Esophagus squamous epithelium (tissue), 4 donors: ENCODE measurements around the gene ADAMTS2.

Source experiments
- POLR2A ChIP-seq, 4 donors: fragments of 450-650 bp; IDR thresholded peaks; one replicate each; pipeline ENCODE4 v1.6.1; 2017; ENCODE audit warnings: antibody characterized with exemption in 4 of 4, mild to moderate bottlenecking in 4 of 4, moderate library complexity in 3 of 4
- TF ChIP-seq, protein P1 (sequence below), 6 experiments: fragments of 450-650 bp in 4 of 6; fragments of 200-600 bp in 2 of 6; sonication (generic) in 2 of 6; IDR thresholded peaks; one replicate each; pipeline ENCODE4 v1.5.1; 2016 to 2019; ENCODE audit warnings: antibody characterized with exemption in 6 of 6, mild to moderate bottlenecking in 4 of 6, moderate library complexity in 4 of 6

DNA sequence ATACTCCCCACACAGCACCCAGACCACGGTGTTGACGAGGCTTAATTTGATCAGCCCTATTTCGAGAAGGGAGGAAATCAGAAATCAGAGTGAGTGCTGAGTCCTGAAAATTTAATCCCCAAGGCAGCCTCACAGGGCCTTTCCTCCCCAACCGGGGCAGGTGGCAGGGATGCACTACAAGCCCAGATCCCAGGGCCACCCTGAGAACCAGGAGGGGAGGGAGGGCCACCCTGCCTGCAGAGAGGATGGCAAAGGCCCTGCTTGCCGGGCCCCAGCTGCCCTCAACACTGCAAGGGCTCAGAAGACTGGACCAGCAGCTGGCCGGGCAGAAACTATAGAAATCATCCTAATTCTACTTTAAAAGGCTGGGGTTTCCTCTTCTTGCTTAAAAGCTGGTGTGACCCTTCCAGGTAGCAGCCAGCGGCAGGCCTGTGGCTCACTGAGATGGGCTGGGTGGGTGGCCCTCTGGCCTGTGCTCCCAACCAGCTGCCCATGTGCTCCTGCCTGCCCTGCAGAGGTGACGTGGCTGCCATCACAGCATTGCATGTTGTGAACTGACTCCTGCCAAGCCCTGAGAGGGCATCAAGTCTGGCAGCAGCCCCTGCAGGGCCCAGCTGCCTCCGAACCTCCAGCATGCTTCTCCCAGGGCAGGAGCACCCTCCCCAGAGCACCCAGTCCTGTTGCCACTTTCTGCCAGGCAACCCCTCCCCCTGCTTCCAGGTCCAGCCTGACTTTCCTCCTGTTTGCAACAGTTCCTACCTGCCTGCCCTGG is 122.8 kb downstream of the ADAMTS2 start:
- no peak for TF ChIP-seq POLR2A (IDR thresholded peaks at IDR 0.05)
- TF ChIP-seq, protein P1, sequence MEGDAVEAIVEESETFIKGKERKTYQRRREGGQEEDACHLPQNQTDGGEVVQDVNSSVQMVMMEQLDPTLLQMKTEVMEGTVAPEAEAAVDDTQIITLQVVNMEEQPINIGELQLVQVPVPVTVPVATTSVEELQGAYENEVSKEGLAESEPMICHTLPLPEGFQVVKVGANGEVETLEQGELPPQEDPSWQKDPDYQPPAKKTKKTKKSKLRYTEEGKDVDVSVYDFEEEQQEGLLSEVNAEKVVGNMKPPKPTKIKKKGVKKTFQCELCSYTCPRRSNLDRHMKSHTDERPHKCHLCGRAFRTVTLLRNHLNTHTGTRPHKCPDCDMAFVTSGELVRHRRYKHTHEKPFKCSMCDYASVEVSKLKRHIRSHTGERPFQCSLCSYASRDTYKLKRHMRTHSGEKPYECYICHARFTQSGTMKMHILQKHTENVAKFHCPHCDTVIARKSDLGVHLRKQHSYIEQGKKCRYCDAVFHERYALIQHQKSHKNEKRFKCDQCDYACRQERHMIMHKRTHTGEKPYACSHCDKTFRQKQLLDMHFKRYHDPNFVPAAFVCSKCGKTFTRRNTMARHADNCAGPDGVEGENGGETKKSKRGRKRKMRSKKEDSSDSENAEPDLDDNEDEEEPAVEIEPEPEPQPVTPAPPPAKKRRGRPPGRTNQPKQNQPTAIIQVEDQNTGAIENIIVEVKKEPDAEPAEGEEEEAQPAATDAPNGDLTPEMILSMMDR (IDR thresholded peaks at IDR 0.05) = no peak
